ENCODE results near the gene EFNA5. TPM values are rescaled to one million over a fixed set of nuclear protein-coding genes. Genes with fewer than 3 reads are reported as not detected.
A peak's percentile ranks its signal among the peaks of the same experiment; 100 is the strongest.

The EFNA5 gene
- total RNA-seq, 4 donors from 2014 or later: 2.4 to 9.2 (median 3.9) TPM

DNA sequence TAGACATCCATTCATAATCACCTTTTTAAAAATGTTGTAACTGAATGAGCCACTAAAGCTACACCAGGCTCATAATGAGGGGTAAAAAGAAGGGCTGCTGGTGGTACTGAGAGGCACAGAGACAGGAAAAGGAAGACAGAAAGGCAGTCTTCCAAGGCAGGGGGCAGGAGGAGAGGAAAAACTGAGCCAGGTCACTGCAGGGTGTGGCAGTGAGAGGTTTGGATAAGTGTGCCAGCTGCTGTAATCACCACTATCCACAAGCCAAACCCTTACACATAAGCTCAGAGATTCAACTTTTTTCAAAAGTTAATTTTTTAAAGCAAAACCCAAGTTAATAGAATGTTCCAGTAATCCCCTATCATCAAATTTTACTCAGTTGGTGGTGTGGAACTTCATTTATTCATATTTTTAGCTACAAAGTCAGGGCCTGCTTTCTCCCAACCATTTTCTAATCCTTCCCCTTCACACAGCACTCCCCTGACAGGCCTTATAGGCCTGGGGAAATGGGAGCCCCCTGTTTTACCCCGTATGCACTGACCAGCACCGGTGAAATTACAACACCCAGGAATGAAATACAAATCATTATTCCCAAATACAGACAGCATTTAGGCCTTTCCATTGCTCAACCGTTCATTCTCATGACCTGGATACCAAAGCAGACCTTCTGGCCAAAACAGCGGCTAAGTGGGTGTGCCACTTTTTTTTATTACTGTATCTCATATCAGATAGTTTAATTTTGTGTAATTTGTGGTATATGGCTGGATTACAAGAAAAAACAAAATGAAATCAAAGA lies 76.3 kb downstream of the EFNA5 start:
- TF ChIP-seq EP300 (IDR thresholded peaks at IDR 0.05): no peak
- TF ChIP-seq, protein P1, sequence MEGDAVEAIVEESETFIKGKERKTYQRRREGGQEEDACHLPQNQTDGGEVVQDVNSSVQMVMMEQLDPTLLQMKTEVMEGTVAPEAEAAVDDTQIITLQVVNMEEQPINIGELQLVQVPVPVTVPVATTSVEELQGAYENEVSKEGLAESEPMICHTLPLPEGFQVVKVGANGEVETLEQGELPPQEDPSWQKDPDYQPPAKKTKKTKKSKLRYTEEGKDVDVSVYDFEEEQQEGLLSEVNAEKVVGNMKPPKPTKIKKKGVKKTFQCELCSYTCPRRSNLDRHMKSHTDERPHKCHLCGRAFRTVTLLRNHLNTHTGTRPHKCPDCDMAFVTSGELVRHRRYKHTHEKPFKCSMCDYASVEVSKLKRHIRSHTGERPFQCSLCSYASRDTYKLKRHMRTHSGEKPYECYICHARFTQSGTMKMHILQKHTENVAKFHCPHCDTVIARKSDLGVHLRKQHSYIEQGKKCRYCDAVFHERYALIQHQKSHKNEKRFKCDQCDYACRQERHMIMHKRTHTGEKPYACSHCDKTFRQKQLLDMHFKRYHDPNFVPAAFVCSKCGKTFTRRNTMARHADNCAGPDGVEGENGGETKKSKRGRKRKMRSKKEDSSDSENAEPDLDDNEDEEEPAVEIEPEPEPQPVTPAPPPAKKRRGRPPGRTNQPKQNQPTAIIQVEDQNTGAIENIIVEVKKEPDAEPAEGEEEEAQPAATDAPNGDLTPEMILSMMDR (IDR thresholded peaks at IDR 0.05): no peak
- TF ChIP-seq POLR2AphosphoS5 (IDR thresholded peaks at IDR 0.05): no peak
- TF ChIP-seq POLR2A (IDR thresholded peaks at IDR 0.05): no peak
- Histone ChIP-seq H3K4me3 (no peak overlapping the region), H3K27me3 (no peaks in the 10 kb centered on the region), H3K4me1 (peaks cover 0 to 6% (median 0%) of the 10 kb centered on the region in 3 donors), H3K9me3 (no peaks in the 10 kb centered on the region), H3K27ac (peak overlapping the region in 3 of 4 donors; percentile 48 to 57 (median 52)), H3K36me3 (no peaks in the 10 kb centered on the region)
- peak; percentile 87 for ATAC-seq
- WGBS, 2 donors (ENCODE audit: low coverage in 1 of 2): 66 to 100% methylated on average over 3 to 4 of the region's 4 CpGs

DNA sequence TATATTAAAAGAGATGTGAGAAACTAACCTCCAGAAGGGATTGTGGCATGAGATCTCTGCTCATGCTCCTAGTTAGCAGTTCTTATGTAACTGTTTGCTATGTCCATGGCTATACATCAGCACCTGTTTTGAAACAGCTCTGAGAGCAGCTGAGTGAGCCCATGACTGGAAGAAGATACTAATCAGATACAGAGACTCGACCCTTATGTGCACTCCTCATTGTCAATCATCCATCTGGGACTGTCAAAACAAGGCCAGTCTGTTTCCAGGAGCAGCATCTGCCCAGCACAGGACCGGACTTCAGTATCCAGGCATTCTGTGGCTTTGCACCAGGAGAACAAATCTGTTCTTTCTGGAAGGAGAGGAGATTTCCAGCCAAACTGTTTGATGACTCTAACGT lies 77.7 kb downstream of the EFNA5 start:
- Histone ChIP-seq H3K4me1 (peaks cover 0 to 6% (median 0%) of the 10 kb centered on the region in 3 donors), H3K27ac (no peak overlapping the region), H3K27me3 (no peaks in the 10 kb centered on the region), H3K4me3 (no peak overlapping the region), H3K36me3 (no peaks in the 10 kb centered on the region), H3K9me3 (no peaks in the 10 kb centered on the region)
- ATAC-seq: no peak
- TF ChIP-seq EP300 (IDR thresholded peaks at IDR 0.05) (no peak), POLR2A (IDR thresholded peaks at IDR 0.05) (no peak), POLR2AphosphoS5 (IDR thresholded peaks at IDR 0.05) (no peak)
- TF ChIP-seq, protein P1 (IDR thresholded peaks at IDR 0.05): no peak
- 33 to 38% methylated on average over 1 to 2 of the region's 3 CpGs for WGBS, 2 donors (ENCODE audit: low coverage in 1 of 2)

- no peak overlapping the region for H3K27ac ChIP-seq
- ATAC-seq: no peak
Observed at GRCh38 chr5:107592515-107592914, 78.2 kb downstream of the EFNA5 start.

DNA sequence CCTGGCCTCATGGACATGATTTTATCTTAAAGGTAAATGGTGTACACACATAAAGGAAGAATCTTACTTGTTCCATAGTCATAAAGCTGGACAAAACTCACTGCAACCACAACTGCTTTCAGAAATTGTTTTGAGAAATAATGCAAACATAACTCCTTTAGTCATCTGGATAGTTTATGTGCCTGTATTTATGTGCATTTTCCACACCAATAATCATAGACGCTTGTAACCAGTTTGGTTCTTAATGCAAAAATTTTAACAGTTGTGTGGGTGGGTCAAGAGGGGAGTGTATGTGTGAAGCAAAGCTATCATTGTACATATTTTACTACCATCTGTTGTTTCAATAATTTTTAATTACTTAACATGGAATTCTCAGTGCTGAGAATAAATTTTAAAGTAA lies 80.1 kb downstream of the EFNA5 start:
- Histone ChIP-seq H3K4me3 (no peak overlapping the region), H3K9me3 (no peaks in the 10 kb centered on the region), H3K27me3 (no peaks in the 10 kb centered on the region), H3K27ac (no peak overlapping the region), H3K4me1 (peaks cover 0 to 6% (median 0%) of the 10 kb centered on the region in 3 donors), H3K36me3 (no peaks in the 10 kb centered on the region)
- ATAC-seq: no peak
- TF ChIP-seq POLR2A (IDR thresholded peaks at IDR 0.05) (no peak), EP300 (IDR thresholded peaks at IDR 0.05) (no peak), POLR2AphosphoS5 (IDR thresholded peaks at IDR 0.05) (no peak)
- TF ChIP-seq, protein P1 (IDR thresholded peaks at IDR 0.05): no peak
- WGBS, 2 donors (ENCODE audit: low coverage in 1 of 2): 93 to 100% methylated on average over 1 of the region's 1 CpG

More at GRCh38 chr5:107592515-107592914, 78.2 kb downstream of the EFNA5 start:
- H3K27me3 ChIP-seq: no peaks in the 10 kb centered on the region
- TF ChIP-seq POLR2AphosphoS5 (IDR thresholded peaks at IDR 0.05) (no peak), EP300 (IDR thresholded peaks at IDR 0.05) (no peak), POLR2A (IDR thresholded peaks at IDR 0.05) (no peak)
- TF ChIP-seq, protein P1 (IDR thresholded peaks at IDR 0.05): no peak
- H3K36me3 ChIP-seq: no peaks in the 10 kb centered on the region
- WGBS, 2 donors (ENCODE audit: low coverage in 1 of 2): 44 to 100% methylated on average over 2 to 6 of the region's 7 CpGs
- H3K9me3 ChIP-seq: no peaks in the 10 kb centered on the region
- peaks cover 0 to 6% (median 0%) of the 10 kb centered on the region in 3 donors for H3K4me1 ChIP-seq
- no peak overlapping the region for H3K4me3 ChIP-seq

All from gastroesophageal sphincter (tissue), 4 donors.